AG04450 (cell line): Measurements from ENCODE around the gene FAM124A. TPM values are rescaled to one million over a fixed set of nuclear protein-coding genes. Genes with fewer than 3 reads are reported as not detected.
"Not testable (repeated sequence)": the region's sequence is repeated elsewhere in the genome, so short reads cannot be mapped to it uniquely, and the experiment has no call there.

ENCODE experiments used
- CTCF ChIA-PET: fragments of 300-600, 350-600 bp; formaldehyde crosslinking; extraction: SDS; loops from one replicate; lab custom pipeline; 2022; ENCODE audit warnings: antibody characterized with exemption, inconsistent platforms; lab: Charles Lee
- POLR2A ChIA-PET: fragments of 350-600 bp; formaldehyde crosslinking; extraction: SDS; loops from one replicate; lab custom pipeline; 2021; ENCODE audit warnings: antibody characterized with exemption, inconsistent platforms; lab: Yijun Ruan, JAX
- DNase-seq: peaks from one replicate; pipeline ENCODE4 v3.0.0-alpha.2; 2011; ENCODE audit warnings: low read depth, low spot score
- H3K27ac ChIP-seq: one replicate; pipeline ENCODE4 v1.5.1; 2012; ENCODE audit warnings: low read depth, low read length, control low read depth
- H3K27me3 ChIP-seq: one replicate; pipeline ENCODE4 v1.6.0; 2012; ENCODE audit warnings: low read length; ENCODE audit not compliant: control insufficient read depth, insufficient read depth
- H3K4me3 ChIP-seq: 2 replicates; pipeline ENCODE4 v1.5.1; 2011; ENCODE audit warnings: mild to moderate bottlenecking, low read depth, low read length, control low read depth
- H3K9me3 ChIP-seq: 2 replicates; pipeline ENCODE4 v1.5.1; 2012; ENCODE audit warnings: low read length; ENCODE audit not compliant: control insufficient read depth, insufficient read depth
- CTCF ChIP-seq: IDR thresholded peaks from 2 replicates; pipeline ENCODE4 v1.5.1; 2011; ENCODE audit warnings: low read depth, low read length, control low read depth, inconsistent platforms
- polyA plus RNA-seq: library from polyadenylated mRNA; depleted of rRNA; stranded (reverse); fragments of >200 nt; gene quantifications from 2 replicates; pipeline ENCODE4 v1.2.3, GENCODE V29; 2011

The FAM124A gene
- polyA plus RNA-seq, 1 experiment = 0.14 TPM

GRCh38 chr13:51278426-51279130 lies 56.4 kb downstream of the FAM124A start:
- peaks cover 13% of the 10 kb centered on the region for H3K27me3 ChIP-seq
- no peak for DNase-seq
- H3K27ac ChIP-seq = no peak overlapping the region
- H3K4me3 ChIP-seq = no peak overlapping the region
- ChIA-PET CTCF (interaction anchor here (1.1 to 1.3 kb wide), 2 partner anchors 8 to 153 kb away, joined by 5 to 8 read pairs; no protein-coding TSS in a partner anchor), POLR2A (no interaction called here)
- no peak for TF ChIP-seq CTCF
- H3K9me3 ChIP-seq = no peaks in the 10 kb centered on the region; the same call in 1 of the 2 replicates

GRCh38 chr13:51280379-51280940 lies 58.3 kb downstream of the FAM124A start:
- no peak overlapping the region for H3K4me3 ChIP-seq
- TF ChIP-seq CTCF = no peak
- H3K9me3 ChIP-seq = no peaks in the 10 kb centered on the region; the same call in 1 of the 2 replicates
- DNase-seq = no peak
- H3K27me3 ChIP-seq = peaks cover 13% of the 10 kb centered on the region
- no peak overlapping the region for H3K27ac ChIP-seq
- CTCF ChIA-PET = no interaction called here
- POLR2A ChIA-PET = no interaction called here

- CTCF ChIA-PET = interaction anchor here (1.2 to 2.4 kb wide), 3 partner anchors 11 to 158 kb away, joined by 3 to 18 read pairs (median 12); no protein-coding TSS in a partner anchor
- TF ChIP-seq CTCF = no peak
- Histone ChIP-seq H3K9me3 (no peaks in the 10 kb centered on the region; the same call in 1 of the 2 replicates), H3K27ac (no peak overlapping the region), H3K4me3 (no peak overlapping the region), H3K27me3 (peaks cover 11% of the 10 kb centered on the region)
- POLR2A ChIA-PET = no interaction called here
- no peak for DNase-seq
These were observed 60.1 kb downstream of the FAM124A start for GRCh38 chr13:51282322-51282721.

- not testable (repeated sequence) for H3K27ac ChIP-seq, DNase-seq, H3K9me3 ChIP-seq, H3K4me3 ChIP-seq
- ChIA-PET CTCF (interaction anchor here (1.2 to 2.4 kb wide), 3 partner anchors 12 to 158 kb away, joined by 3 to 18 read pairs (median 12); no protein-coding TSS in a partner anchor), POLR2A (interaction anchor here (0.7 kb wide), 1 partner anchor 134 kb away, joined by 8 read pairs; no protein-coding TSS in a partner anchor)
- H3K27me3 ChIP-seq = peaks cover 14% of the 10 kb centered on the region
These were observed 60.7 kb downstream of the FAM124A start for GRCh38 chr13:51282923-51283322.

GRCh38 chr13:51283371-51283770 lies 61.2 kb downstream of the FAM124A start:
- no peak for TF ChIP-seq CTCF
- ChIA-PET CTCF (interaction anchor here (1.2 to 2.4 kb wide), 3 partner anchors 12 to 159 kb away, joined by 3 to 18 read pairs (median 12); no protein-coding TSS in a partner anchor), POLR2A (interaction anchor here (0.7 kb wide), 1 partner anchor 134 kb away, joined by 8 read pairs; no protein-coding TSS in a partner anchor)
- no peaks in the 10 kb centered on the region; the same call in 1 of the 2 replicates for H3K9me3 ChIP-seq
- peaks cover 10% of the 10 kb centered on the region for H3K27me3 ChIP-seq
- DNase-seq = no peak
- H3K27ac ChIP-seq = no peak overlapping the region
- no peak overlapping the region for H3K4me3 ChIP-seq
